ENCODE data around the gene FIBP.

DNA sequence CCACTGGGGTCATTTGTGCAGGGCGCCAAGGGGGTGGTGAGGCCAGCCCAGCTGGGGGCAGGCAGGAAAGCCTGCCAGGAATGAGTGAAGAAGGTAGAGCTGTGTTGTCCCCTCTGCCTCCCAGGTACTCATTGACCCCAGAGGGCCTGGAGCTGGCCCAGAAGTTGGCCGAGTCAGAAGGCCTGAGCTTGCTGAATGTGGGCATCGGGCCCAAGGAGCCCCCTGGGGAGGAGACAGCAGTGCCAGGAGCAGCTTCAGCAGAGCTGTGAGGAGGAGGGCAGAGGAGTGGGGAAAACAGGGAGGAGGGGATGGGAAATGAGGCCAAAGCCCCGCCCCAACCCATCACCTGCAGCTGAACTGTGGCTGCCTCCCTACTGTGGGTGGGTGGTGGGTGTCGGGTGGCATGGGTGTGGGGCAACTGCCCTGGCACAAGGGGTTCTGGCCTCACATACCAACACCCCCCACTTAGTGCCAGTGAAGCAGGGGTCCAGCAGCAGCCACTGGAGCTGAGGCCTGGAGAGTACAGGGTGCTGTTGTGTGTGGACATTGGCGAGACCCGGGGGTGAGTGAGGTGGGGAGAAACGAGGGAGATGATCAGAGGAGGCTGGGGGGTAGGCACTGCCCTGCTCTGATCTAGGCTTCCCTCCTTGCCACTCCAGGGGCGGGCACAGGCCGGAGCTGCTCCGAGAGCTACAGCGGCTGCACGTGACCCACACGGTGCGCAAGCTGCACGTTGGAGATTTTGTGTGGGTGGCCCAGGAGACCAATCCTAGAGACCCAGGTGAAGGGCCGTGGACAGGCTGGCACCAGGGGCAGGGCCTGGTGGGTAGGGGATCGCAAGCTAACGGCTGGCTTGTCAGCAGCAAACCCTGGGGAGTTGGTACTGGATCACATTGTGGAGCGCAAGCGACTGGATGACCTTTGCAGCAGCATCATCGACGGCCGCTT lies 25.1 kb downstream of the FIBP start:
- no peak for TF ChIP-seq EP300 (IDR thresholded peaks at IDR 0.05)
- TF ChIP-seq, protein P1, sequence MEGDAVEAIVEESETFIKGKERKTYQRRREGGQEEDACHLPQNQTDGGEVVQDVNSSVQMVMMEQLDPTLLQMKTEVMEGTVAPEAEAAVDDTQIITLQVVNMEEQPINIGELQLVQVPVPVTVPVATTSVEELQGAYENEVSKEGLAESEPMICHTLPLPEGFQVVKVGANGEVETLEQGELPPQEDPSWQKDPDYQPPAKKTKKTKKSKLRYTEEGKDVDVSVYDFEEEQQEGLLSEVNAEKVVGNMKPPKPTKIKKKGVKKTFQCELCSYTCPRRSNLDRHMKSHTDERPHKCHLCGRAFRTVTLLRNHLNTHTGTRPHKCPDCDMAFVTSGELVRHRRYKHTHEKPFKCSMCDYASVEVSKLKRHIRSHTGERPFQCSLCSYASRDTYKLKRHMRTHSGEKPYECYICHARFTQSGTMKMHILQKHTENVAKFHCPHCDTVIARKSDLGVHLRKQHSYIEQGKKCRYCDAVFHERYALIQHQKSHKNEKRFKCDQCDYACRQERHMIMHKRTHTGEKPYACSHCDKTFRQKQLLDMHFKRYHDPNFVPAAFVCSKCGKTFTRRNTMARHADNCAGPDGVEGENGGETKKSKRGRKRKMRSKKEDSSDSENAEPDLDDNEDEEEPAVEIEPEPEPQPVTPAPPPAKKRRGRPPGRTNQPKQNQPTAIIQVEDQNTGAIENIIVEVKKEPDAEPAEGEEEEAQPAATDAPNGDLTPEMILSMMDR (IDR thresholded peaks at IDR 0.05), result no peak
